Measurements from ENCODE around the gene HTRA2.
"Not testable (repeated sequence)": the region's sequence is repeated elsewhere in the genome, so short reads cannot be mapped to it uniquely, and the experiment has no call there.

DNA sequence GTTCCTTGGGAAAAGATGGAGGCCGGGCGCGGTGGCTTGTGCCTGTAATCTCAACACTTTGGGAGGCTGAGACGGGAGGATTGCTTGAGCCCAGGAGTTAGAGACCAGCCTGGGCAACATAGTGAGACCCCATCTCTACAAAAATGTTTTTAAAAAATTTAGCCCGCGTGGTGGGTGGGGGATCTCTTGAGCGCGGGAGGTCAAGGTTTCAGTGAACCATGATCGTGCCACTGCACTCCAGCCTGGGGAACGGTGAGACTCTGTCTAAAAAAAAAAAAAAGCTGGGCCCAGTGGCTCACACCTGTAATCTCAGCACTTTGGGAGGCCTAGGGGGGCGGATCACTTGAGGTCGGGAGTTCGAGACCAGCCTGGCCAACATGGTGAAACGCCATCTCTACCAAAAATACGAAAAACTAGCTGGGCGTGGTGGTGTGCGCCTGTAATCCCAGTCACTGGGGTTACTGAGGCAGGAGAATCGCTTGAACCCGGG is 46.0 kb upstream of the HTRA2 start:
- TF ChIP-seq, protein P1, sequence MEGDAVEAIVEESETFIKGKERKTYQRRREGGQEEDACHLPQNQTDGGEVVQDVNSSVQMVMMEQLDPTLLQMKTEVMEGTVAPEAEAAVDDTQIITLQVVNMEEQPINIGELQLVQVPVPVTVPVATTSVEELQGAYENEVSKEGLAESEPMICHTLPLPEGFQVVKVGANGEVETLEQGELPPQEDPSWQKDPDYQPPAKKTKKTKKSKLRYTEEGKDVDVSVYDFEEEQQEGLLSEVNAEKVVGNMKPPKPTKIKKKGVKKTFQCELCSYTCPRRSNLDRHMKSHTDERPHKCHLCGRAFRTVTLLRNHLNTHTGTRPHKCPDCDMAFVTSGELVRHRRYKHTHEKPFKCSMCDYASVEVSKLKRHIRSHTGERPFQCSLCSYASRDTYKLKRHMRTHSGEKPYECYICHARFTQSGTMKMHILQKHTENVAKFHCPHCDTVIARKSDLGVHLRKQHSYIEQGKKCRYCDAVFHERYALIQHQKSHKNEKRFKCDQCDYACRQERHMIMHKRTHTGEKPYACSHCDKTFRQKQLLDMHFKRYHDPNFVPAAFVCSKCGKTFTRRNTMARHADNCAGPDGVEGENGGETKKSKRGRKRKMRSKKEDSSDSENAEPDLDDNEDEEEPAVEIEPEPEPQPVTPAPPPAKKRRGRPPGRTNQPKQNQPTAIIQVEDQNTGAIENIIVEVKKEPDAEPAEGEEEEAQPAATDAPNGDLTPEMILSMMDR (IDR thresholded peaks at IDR 0.05) = not testable (repeated sequence)
- TF ChIP-seq POLR2A (IDR thresholded peaks at IDR 0.05) = not testable (repeated sequence)
